Stimulated activated CD8-positive, alpha-beta memory T cell treated with anti-CD3 and anti-CD28 coated beads, Interleukin-7, amount 100 ng/mL, for 1 hour (primary cell): ENCODE data around the gene ALG6.
A peak's percentile ranks its signal among the peaks of the same experiment; 100 is the strongest.

ENCODE experiments used
- DNase-seq, 2 donors: peaks; one replicate each; pipeline ENCODE4 v3.0.0-alpha.2; 2020; ENCODE audit warnings: low read depth in 2 of 2

Gene ALG6

DNA sequence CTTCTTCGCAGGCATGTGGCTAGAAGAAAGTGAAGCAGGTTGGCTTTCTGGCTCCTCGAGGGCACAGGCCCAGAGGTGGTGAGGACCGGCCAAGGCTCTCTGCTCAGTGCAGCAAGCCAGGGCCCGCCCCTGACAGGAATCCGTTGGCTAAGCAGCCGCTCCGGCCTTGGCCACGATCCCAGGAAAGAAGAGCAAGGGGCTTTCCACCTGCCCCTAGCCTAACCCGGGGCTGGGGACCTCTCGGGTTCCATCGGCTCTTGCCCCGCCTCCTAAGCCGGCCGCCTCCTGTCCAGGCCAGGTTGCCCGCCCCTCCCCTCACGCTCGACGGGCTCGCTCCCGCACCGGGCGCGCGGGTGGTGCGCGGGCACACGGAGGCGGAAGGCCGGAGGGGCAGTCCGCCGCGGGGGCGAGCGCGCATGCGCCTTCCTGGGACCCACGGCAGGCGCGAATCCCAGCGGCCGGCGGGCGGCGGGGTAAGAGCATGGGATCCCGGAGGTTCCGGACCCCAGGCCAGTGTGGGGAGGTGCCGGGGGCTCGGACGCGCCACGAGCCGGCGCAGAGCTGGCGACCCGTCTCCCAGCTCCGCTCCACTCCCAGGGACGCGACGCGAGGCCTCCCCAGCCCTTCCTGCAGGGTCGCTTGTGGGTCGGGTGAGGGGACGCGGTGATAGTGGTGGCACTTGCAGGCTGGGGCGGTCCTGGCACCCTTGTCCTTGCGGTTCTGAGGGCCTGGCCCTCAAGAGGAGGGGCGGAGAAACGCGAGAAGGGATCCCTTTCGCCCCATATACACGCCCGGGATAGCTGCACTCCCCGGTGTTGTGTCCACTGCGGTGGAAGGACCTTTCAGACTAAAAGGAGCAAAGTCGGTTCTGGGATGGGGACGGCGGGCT, at the start of gene ALG6:
ALG6 (plus strand) TSS at position 413 of the 889 bp plus-strand sequence. CDS start 3,351 bp downstream, outside the sequence.
- peak; percentile 79 to 84 for DNase-seq

DNA sequence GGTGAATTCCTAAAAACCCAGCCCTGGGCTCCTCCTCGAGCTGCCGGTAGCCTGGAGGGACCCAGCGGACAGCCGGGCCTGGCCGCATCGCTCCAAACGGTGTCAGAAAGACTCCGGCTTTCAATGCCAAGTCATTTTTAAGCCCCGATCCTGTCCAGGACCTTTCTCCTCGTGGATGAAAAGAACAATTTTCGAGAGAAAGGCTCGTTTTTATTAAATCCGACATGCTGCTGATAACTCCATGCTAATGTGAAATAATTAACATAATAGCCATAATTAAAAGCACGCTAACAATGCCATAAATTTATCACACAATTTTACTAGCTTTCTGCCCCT, 49.6 kb upstream of the ALG6 start:
- DNase-seq, result no peak

DNA sequence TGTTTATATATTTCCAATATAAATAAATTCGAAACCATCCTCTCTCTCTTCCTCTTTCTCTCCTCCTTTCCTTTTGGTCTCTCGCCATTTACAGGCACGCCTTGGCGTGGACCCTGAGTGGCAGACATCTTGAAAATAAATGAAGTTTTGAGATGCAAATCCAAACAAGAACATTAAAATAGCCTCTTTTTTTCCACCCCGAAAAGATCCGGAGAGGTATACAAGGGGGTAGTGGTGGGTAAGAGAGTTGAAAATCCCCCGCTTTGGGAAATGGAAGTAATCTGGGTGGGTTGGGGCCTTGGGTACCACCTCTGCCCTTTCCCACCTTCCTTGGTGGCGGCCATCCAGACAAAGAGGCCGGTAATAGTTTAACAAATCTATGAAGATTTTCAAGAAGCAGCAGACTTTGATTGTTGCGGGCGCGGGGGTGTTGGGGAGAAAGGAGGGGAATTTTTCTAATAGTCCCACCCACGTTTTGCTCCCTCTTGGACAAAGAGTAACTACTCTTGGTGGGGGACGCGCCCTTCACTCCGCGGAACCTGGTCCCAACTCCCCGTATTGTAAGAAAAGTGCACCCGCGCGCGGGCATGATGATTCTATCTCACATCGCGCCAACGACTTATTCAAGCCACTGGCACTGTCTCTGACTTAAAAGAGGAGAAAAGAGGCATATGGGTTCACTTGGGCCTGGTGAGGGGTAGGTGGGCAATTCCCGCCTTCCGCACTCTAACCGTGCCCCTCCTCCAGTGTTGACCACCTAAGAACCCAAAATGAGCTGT, 49.0 kb upstream of the ALG6 start:
- no peak for DNase-seq

DNA sequence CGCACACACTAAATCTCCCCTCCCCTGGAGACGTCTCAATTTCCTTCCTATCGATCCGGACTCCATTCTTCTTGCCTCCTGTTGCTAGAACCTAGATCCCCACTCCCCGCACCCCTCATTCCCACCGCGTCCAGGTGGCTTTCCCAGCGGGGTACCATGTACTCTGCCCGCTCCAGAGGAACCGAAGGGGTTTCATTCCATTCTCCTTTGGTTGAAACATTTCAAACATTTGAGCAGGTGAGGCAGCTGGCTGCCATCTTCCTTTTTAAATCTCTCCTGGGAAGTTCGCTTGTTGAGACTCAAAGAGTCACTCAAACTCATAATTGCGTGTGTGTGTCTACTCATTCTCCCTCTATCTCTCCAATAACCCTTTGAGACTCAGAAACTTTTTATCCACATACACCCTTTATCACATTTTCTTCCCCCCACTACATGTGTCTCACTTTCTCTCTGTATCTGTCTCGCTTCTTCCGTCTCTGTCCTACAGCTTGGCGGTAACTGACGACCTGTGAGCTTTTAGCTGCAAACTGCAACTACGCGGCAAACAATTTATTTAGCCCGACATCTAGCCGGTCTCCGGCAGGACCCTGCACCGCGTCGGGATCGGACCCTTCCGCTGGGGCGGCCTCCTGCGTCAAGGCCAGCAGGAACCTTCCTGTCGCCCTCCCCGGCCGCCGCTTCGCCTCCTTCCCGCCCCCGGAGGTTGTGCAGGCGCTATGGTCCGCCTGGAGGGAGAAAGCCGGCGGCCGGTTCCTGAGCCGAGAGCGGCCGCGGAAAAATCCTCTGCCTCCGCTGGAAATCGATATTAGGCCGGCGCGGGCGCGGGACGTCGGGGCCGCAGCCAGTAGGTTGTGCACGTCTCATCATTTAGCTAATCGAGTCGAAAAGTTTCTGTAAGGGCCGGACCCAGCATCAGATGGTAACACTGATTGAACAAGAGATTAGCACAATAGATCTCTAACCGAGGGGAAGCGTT, 48.1 kb upstream of the ALG6 start:
- no peak for DNase-seq

DNA sequence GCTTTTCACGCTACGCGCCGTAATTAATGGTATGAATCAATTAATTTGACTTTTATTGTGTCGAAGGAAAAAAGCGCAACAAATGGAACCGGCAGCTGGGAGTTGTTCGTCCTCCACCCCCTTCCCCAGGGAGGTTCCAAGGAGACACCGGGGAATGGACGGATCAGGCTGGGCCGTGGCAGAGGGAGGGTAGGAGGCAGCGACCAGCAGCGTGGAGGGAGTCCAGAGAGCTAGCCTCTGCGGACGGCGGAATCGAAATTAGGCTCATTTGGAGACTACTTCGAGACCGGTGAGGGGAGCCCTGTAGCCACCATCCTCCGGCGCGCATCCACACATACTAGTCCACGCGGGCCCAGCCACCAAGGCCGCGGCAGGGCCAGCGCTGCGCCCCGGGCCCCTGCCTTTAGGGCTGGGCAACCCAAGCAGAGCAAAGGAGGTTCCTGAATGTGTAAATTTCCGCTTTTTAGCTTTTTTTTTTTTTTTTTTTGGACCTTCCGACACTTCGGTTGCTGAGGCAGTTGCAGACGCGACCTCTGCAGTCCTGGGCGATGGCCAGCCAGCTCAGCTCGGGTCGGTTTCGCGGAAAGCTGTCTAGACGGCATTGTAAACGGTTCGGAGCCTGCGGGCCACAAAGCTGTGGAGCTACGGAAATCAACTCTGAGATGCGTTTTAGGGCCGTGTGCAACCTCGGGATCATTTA, 47.3 kb upstream of the ALG6 start:
- no peak for DNase-seq

DNA sequence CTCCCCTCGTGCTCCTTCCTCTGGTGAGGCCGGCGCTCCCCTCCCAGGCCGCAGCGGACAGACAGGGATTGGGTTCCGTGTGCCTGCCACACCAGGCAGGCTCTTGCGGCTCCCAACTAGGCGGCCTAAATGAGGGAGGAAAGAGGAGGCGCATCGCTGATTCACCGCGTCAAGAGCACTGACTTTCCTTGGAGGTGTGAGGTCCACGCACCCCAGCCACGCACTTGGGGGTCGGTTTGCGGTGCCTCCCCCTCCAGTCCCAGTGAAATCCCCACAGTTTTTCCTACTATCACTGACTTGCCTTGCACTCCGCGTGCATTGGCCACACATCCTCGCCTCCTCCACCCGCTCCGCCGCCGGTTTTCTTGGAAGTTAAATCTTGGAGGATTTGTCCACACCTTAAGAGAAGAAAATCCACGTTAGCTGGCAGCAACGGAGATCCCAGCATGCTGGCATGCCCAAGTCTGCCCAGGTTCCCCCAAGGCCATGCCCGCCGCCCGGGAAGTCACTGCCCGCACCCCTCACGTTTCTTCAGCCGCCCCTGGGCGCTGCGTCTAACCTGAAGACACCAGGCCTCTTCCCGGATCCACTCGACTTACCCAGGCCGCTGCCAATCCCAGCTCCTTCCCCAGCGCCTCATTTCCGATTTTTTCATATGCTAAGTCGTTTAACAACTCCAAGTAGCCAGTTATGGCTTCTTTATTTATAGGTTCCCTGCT, 46.2 kb upstream of the ALG6 start:
- no peak for DNase-seq

DNA sequence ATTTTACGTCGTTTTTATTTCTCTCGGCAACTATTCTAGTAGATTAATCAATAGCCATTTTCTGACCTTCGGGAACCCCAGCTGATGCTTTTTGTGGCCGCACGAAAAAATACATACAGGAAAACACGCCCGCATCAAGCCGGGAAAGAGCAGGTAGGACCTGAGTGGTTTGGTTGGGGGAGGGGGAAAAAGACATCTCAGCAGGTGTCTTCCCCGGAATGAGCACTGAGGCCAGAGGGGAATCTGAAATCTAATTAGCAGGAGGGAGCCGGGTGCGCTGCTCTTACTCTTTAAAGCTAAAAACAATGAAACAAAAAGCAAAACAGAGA, 45.7 kb upstream of the ALG6 start:
- DNase-seq, result no peak

DNA sequence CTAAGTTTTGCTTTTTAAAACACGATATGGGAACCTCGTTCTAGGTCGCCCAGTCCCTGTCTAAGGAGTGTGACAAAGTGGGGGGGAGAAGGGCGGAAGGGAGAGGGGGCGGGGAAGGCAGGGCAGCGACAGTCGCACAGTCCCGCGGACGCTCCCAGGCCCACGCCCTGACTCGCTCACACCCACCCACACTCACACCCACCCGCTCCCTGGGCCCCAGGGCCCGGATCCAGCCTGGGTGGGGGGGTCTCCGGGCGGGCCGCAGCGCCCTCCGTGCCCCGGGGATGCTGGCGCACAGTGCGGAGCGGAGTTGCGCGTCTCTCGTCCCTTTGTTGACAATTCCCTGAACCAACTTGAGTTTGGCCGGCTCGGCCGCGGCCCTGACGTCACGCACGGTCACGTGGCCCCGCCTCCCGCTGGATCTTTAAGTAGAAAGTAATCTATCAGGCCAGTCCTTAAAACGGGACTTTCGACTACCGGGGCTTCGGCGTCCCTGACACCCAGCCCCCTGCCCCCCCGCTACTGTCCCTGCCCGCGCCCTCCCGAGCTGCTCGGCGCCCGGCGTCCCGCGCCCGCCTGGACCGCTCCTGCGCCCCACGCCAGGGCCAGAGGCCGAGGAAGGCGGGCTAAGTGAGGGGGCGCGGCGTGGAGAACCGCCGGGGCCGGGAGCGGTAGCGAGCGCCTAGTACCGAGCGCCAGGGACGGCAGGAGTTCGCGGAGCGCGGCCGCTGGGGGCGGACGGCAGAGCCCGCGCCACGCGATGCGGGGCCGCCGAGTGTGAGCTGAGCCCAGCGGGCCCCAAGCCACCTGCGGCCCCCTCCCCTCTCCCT, 45.1 kb upstream of the ALG6 start, which contains the start of gene FOXD3:
FOXD3 (plus strand) TSS at position 454 of the 830 bp plus-strand sequence. CDS start 492 bp downstream, outside the sequence.
- DNase-seq, result no peak

DNA sequence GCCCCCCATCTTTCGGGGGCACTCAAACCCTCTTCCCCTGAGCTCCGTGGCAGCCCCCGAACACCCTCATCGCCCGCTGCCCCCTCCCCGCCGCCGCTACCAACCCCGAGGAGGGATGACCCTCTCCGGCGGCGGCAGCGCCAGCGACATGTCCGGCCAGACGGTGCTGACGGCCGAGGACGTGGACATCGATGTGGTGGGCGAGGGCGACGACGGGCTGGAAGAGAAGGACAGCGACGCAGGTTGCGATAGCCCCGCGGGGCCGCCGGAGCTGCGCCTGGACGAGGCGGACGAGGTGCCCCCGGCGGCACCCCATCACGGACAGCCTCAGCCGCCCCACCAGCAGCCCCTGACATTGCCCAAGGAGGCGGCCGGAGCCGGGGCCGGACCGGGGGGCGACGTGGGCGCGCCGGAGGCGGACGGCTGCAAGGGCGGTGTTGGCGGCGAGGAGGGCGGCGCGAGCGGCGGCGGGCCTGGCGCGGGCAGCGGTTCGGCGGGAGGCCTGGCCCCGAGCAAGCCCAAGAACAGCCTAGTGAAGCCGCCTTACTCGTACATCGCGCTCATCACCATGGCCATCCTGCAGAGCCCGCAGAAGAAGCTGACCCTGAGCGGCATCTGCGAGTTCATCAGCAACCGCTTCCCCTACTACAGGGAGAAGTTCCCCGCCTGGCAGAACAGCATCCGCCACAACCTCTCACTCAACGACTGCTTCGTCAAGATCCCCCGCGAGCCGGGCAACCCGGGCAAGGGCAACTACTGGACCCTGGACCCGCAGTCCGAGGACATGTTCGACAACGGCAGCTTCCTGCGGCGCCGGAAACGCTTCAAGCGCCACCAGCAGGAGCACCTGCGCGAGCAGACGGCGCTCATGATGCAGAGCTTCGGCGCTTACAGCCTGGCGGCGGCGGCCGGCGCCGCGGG, 44.2 kb upstream of the ALG6 start:
- no peak for DNase-seq

DNA sequence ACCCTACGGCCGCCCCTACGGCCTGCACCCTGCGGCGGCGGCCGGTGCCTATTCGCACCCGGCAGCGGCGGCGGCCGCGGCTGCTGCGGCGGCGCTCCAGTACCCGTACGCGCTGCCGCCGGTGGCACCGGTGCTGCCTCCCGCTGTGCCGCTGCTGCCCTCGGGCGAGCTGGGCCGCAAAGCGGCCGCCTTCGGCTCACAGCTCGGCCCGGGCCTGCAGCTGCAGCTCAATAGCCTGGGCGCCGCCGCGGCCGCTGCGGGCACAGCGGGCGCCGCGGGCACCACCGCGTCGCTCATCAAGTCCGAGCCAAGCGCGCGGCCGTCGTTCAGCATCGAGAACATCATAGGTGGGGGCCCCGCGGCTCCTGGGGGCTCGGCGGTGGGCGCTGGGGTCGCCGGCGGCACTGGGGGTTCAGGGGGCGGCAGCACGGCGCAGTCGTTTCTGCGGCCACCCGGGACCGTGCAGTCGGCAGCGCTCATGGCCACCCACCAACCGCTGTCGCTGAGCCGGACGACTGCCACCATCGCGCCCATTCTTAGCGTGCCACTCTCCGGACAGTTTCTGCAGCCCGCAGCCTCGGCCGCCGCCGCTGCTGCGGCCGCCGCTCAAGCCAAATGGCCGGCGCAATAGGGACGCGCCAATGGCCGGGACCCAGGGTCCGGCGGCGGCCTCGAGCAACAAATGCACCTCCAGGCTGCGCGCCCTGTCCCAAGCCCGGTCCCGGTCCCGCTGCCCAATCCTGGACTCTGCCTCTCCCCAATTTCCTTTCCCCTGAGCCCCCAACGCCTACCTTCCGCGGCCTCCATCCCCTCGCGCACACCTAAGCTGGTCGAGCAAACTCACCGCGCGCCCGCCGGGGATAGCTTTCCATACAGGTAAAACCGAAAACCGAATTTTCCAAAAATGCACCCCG, 43.3 kb upstream of the ALG6 start:
- no peak for DNase-seq

DNA sequence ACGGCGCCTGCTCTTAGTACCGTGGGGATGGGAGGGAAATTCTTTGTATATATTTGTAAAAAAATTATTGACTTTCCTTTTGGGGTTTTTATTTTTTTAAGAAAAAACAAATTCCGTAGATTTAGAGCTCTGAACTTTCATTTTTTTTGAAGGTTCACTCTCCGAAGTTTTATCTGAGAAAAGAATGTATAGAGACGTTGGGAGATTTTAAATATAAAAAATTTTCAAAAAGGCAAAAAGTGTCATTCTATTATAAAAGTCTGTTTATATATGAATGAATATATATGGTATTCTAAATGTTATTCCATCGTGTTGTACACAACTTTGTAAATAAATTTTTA, 42.7 kb upstream of the ALG6 start:
- DNase-seq, result no peak

DNA sequence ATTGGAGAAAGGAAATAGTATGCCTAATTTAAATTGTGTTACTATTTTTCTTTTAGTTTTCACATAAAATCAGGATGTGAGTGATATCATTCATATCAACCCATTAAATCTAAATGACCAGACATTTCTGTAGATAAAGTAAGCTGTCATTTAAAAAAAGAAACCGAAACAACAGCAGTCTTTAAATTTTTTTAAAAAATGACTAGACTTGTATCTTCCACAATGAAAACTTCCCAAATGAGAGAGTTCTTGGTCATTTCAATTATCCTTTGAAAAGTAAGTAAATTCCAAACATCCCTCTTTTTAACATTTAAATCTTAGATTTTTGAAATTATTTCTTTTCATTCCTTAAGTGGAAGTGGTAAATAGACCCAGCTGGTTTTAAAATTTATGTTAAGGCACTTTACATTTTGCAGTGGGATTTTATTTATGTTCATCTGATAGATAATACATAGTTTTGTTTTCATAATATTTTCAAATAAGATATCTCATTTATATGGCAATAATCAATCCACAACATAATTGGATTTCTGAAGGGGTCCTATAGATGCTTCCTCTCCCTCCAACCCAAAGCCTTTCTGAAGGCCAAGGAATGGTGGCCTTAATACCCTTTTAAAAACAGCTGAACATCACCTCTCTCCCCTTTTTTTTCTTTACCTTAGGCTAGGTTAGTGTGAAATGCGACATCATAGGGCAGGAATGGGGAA, 42.0 kb upstream of the ALG6 start:
- DNase-seq, result no peak

DNA sequence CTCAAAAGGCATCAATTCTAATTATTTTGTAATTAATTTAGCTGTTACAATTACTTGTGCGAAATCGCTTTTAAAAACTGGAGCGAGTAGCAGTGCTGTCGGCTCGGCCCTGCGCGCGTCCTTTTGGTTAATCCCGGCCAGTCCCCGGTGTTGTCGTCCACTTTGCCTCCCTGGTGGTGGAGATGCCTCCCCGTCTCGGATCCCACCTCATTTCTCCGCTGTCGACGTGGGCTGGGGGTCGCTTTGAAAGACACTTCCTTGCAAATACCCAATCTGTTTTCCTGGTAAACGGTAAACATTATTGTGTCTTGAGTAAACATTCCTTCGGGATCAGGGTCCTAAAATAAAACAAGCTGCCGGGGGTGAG, 41.3 kb upstream of the ALG6 start:
- no peak for DNase-seq

DNA sequence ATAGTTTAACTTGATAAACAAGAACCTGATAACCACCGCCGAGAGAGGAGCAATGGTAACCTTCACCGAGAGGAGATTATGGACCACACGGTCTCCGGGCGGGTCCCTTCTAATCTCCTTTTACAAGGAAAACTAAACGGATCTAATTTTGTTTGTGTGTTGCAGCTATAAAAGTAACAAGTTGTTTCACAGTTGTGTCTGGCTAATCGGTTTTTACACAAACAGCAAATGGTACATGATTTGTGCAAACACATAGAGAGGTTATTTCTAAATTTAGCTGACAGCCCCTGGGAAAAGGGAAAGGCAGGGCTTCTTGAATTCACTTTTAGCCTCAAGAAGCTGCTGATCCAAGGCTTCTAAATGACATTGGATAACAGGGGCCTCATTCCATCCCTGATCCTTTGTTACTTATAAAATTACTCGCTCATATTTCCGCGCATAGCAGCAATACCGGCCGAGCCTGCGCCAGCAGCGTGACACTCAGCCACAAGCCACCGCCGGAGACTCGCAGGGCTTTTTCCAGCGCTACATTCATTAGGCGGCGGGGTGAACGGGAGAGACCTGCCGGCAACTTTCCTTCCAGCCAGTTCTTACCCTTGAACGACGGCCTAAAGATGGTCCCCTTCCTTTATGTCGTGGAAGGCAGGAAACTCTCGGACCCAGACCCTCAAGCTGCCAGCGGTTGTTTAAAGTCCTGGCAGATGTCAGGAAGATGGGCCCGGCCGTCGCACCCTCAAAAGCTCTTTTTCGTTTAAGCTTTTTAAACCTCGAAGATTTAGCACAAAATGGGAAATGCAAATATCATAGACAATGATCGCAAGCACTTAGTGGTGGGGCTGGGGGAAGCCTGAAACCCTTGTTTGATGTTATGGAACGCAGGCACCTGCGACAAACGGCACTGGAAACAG, 40.7 kb upstream of the ALG6 start:
- no peak for DNase-seq

DNA sequence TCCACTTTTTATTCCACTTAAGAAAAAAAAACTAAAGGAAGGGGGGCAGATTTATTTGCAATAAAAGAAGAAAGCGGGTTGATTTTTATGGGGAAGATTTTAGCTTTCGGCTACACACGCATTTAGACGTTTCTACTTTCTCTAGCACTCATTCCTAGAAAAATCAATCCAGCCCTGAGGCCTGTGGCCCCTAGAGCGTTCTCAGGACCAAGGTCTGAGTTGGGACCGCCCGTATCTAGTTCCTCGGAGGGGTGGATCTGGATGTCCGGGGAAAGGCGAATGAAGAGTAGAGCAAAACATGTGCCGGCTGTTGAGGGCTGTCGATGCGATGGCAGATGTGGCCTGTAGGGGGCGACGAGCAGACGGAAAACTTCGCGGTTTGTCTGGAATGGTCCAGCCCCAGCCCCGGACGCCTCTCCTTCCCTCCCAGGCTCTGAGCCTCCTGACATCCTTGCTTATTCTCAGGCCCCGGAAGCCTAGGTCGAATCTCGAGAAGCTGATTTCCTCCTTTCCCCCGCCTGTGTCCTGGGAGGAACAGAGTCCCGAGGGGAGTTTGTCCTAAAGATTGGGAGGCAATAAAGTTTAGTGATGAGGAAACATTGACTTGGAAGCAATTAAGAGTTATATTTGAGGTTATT, 39.9 kb upstream of the ALG6 start:
- no peak for DNase-seq

DNA sequence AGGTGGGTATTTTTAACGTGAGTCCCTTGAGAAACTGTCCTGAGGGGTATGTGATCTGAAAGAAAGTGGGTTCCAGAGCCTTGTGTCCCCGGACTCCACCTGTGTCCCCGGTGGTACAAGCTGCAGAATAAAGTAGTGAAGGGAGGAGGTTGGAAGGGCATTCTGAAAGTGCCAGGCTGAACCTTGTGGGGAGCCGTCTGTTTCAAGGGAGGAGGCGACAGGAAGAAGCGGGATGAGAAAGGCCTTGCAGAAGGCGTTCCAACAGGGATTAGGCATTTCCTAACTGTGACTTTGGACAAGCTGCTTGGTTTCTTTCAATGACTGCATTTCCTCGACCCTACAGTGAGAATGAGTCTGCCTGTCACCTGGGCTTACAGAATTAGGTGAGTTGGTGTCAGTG, 39.3 kb upstream of the ALG6 start:
- DNase-seq, result no peak
